ENCODE measurements around the gene ESR1.
"Not testable (repeated sequence)": the region's sequence is repeated elsewhere in the genome, so short reads cannot be mapped to it uniquely, and the experiment has no call there.

Gene ESR1

DNA sequence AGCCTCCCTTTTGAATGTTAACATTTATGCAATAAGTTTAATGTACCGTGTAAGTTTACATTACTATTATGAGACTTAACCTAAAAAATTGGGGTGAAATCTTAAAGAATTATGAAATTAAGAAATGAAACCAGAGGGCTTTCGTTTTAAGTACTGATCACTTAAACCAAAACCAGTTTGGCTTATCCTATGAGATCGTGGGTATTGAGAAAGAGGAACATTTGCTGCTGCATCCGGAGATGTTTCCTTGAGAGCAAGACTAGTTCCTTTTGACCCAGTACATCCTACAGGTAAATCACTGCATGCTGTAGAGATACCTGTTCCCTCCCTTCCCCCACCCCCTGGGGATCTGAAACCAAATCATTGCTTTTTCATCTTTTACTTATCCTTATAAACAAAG is 201.3 kb downstream of the ESR1 start:
- Histone ChIP-seq H3K4me3 (no peak overlapping the region), H3K36me3 (peaks cover 0 to 1% (median 0%) of the 10 kb centered on the region in 3 donors), H3K27me3 (no peaks in the 10 kb centered on the region), H3K9me3 (no peaks in the 10 kb centered on the region), H3K4me1 (no peaks in the 10 kb centered on the region), H3K27ac (no peak overlapping the region)
- intact Hi-C loops (cut with DNase I; ENCODE audit: low total_unique reads) = no loop called here
- no peak for DNase-seq
- TF ChIP-seq, protein P1, sequence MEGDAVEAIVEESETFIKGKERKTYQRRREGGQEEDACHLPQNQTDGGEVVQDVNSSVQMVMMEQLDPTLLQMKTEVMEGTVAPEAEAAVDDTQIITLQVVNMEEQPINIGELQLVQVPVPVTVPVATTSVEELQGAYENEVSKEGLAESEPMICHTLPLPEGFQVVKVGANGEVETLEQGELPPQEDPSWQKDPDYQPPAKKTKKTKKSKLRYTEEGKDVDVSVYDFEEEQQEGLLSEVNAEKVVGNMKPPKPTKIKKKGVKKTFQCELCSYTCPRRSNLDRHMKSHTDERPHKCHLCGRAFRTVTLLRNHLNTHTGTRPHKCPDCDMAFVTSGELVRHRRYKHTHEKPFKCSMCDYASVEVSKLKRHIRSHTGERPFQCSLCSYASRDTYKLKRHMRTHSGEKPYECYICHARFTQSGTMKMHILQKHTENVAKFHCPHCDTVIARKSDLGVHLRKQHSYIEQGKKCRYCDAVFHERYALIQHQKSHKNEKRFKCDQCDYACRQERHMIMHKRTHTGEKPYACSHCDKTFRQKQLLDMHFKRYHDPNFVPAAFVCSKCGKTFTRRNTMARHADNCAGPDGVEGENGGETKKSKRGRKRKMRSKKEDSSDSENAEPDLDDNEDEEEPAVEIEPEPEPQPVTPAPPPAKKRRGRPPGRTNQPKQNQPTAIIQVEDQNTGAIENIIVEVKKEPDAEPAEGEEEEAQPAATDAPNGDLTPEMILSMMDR (IDR thresholded peaks at IDR 0.05) = no peak

DNA sequence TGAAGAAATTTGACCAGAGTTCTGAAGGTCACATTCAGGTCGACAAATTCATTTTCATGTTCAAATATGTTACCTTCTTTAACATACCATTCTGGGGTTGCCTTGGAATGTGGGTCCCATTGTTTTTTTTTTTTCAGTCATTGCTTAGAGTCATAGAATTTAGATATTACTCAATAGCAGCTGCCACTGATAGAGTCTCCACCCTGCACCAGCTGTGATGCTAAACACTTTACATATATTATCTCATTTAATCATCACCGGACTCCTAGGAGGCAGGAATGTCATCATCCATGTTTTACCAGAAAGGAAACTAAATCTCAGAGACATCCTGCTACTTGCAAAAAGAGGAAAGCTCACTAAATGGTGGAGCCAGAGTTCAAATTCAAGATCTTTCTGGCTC is 204.7 kb downstream of the ESR1 start:
- H3K27me3 ChIP-seq = no peaks in the 10 kb centered on the region
- no peaks in the 10 kb centered on the region for H3K9me3 ChIP-seq
- DNase-seq = no peak
- intact Hi-C loops (cut with DNase I; ENCODE audit: low total_unique reads) = no loop called here
- peaks cover 0 to 4% (median 0%) of the 10 kb centered on the region in 3 donors for H3K36me3 ChIP-seq
- H3K4me3 ChIP-seq = no peak overlapping the region
- H3K4me1 ChIP-seq = no peaks in the 10 kb centered on the region
- TF ChIP-seq, protein P1 (IDR thresholded peaks at IDR 0.05) = no peak
- no peak overlapping the region for H3K27ac ChIP-seq

DNA sequence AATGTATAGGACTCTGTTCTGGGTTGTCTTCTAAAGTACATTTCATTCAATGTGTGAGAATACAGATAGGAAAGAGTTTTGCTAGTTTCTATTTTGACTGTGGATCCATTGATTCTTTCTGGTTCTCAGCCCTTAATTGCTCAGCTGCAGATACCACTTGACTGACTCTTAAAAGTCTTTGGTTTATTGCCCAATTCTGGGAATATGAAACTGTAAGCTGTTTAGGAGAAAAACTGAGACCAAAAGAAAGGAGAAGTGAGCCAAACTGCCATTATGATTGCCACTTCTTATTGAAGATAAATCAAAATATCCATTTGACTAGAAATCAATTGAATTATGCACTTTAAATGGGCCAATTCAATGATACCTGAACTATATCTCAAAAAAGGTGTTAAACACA is 211.4 kb downstream of the ESR1 start:
- no peaks in the 10 kb centered on the region for H3K9me3 ChIP-seq
- TF ChIP-seq, protein P1 (IDR thresholded peaks at IDR 0.05) = no peak
- H3K27me3 ChIP-seq = no peaks in the 10 kb centered on the region
- no peak overlapping the region for H3K27ac ChIP-seq
- peaks cover 0 to 2% (median 0%) of the 10 kb centered on the region in 3 donors for H3K36me3 ChIP-seq
- no peak for DNase-seq
- intact Hi-C loops (cut with DNase I; ENCODE audit: low total_unique reads) = no loop called here
- H3K4me1 ChIP-seq = no peaks in the 10 kb centered on the region
- H3K4me3 ChIP-seq = no peak overlapping the region

DNA sequence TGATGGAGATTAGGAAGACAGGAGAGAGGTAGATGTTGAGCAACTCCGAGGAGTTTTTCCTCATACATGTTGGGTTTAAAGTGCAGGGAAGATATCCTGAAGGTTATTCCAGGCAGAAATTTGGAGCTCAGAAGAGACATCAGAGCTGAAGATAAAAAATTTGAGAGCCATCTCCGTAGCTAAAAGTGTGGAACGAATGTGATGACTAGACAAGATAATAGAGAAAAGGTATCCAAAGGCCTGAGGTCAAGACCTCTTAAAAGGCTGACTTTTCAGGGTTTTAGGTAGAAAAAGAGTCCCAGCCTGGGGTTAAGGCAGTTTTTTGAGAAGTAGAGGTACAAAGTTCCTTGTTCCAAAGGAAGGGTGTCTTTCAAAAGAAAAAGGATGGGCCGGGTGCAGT is 214.8 kb downstream of the ESR1 start:
- no peaks in the 10 kb centered on the region for H3K9me3 ChIP-seq
- TF ChIP-seq, protein P1 (IDR thresholded peaks at IDR 0.05) = no peak
- DNase-seq = no peak
- H3K4me1 ChIP-seq = peaks cover 0 to 6% (median 0%) of the 10 kb centered on the region in 4 donors
- H3K27me3 ChIP-seq = no peaks in the 10 kb centered on the region
- H3K27ac ChIP-seq = no peak overlapping the region
- H3K36me3 ChIP-seq = no peaks in the 10 kb centered on the region
- H3K4me3 ChIP-seq = no peak overlapping the region
- intact Hi-C loops (cut with DNase I; ENCODE audit: low total_unique reads) = no loop called here

DNA sequence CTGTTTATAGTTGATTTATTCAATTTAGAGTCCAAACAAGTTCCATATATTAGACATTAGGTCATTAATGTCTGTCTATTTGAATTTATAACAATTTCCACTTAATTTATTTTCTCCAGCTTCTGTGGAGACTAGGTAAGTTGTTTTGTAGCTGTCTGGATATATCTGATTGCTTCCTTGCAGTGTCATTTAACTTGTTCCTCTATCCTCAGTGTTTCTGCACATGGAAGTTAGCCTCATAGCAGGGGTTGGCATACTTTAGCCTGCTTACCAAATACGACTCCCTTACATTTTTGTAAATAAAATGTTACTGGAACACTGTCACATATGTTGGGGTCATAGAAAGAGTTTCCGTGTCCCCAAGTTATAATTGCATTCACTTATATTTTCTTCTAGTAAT is 216.1 kb downstream of the ESR1 start:
- peaks cover 0 to 6% (median 0%) of the 10 kb centered on the region in 4 donors for H3K4me1 ChIP-seq
- no peak for DNase-seq
- no peaks in the 10 kb centered on the region for H3K36me3 ChIP-seq
- H3K4me3 ChIP-seq = no peak overlapping the region
- no peaks in the 10 kb centered on the region for H3K27me3 ChIP-seq
- no peak overlapping the region for H3K27ac ChIP-seq
- TF ChIP-seq, protein P1 (IDR thresholded peaks at IDR 0.05) = no peak
- H3K9me3 ChIP-seq = no peaks in the 10 kb centered on the region
- intact Hi-C loops (cut with DNase I; ENCODE audit: low total_unique reads) = no loop called here

DNA sequence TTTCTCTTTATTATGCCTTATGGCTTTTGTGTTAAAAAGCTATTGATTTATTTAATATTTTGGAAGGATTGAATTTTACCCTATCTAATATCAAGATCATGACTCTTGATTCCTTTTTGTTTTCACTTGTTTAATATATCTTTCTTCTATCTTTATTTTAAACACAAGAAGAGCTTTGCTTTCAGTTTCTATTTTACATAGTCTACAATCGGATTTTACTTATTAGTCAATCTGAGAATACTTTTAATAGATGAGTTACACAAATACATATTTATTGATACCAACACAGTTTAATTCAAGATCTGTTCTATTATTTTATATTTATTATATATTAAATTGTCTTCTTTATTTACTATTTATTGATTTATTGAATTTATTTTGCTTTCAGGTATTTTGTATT is 218.8 kb downstream of the ESR1 start:
- Histone ChIP-seq H3K4me3 (no peak overlapping the region), H3K9me3 (no peaks in the 10 kb centered on the region), H3K4me1 (peaks cover 0 to 6% (median 0%) of the 10 kb centered on the region in 4 donors), H3K36me3 (no peaks in the 10 kb centered on the region), H3K27me3 (no peaks in the 10 kb centered on the region), H3K27ac (no peak overlapping the region)
- TF ChIP-seq, protein P1 (IDR thresholded peaks at IDR 0.05) = no peak
- no peak for DNase-seq
- intact Hi-C loops (cut with DNase I; ENCODE audit: low total_unique reads) = no loop called here

DNA sequence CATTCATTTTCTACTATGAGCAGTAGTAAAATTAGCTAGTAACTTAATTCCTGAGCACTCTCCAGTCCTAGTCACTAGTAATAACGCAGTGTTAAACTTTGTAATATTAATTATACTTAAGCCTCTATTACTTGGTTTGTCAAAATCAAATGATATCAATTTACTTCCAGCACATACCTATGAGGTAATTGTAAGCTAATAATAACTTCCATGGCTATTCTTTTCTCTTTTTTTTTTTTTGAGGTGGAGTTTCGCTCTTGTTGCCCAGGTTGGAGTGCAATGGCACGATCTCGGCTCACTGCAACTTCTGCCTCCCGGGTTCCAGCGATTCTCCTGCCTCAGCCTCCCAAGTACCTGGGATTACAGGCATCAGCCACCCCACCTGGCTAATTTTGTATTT is 219.3 kb downstream of the ESR1 start:
- H3K27ac ChIP-seq; DNase-seq; intact Hi-C loops (cut with DNase I; ENCODE audit: low total_unique reads); H3K27me3 ChIP-seq; H3K4me3 ChIP-seq; H3K9me3 ChIP-seq; H3K36me3 ChIP-seq; H3K4me1 ChIP-seq: not testable (repeated sequence)

DNA sequence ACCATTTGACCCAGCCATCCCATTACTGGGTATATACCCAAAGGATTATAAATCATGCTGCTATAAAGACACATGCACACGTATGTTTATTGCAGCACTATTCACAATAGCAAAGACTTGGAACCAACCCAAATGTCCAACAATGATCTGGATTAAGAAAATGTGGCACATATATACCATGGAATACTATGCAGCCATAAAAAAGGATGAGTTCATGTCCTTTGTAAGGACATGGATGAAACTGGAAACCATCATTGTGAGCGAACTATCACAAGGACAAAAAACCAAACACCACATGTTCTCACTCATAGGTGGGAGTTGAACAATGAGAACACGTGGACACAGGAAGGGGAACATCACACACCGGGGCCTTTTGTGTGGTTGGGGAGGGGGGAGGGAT is 226.3 kb downstream of the ESR1 start:
- H3K9me3 ChIP-seq; H3K27ac ChIP-seq; intact Hi-C loops (cut with DNase I; ENCODE audit: low total_unique reads); H3K4me1 ChIP-seq; H3K27me3 ChIP-seq; H3K4me3 ChIP-seq; H3K36me3 ChIP-seq; DNase-seq: not testable (repeated sequence)
